ENCODE data around the gene MYOCD.

The MYOCD gene

GRCh38 chr17:12731839-12732238, 66.1 kb downstream of the MYOCD start:
- no peaks in the 10 kb centered on the region for H3K9me3 ChIP-seq (ENCODE audit: low read length)
- H3K4me3 ChIP-seq (ENCODE audit: low read depth, low read length, poor library complexity, severe bottlenecking), result no peak overlapping the region
- H2AFZ ChIP-seq (ENCODE audit: low read length), result no peak overlapping the region
- H3K27ac ChIP-seq (ENCODE audit: low read depth, low read length, poor library complexity, severe bottlenecking), result no peak overlapping the region
- no peaks in the 10 kb centered on the region for H3F3A ChIP-seq (ENCODE audit: insufficient read depth, low read length)
- 0 out of 2 replicates have a peak, but pooled peaks cover 2% of the 10 kb centered on the region for H3K27me3 ChIP-seq (ENCODE audit: insufficient read depth, low read length)
- H4K20me1 ChIP-seq (ENCODE audit: insufficient read depth, low read length), result no peaks in the 10 kb centered on the region
- H3K9me2 ChIP-seq (ENCODE audit: low read depth, low read length), result no peaks in the 10 kb centered on the region
- H3K9ac ChIP-seq (ENCODE audit: low read length), result no peak overlapping the region
- H3K79me2 ChIP-seq (ENCODE audit: insufficient read depth, low read length), result no peaks in the 10 kb centered on the region
- no peaks in the 10 kb centered on the region for H3K4me1 ChIP-seq (ENCODE audit: insufficient read depth, low read length, severe bottlenecking)
- no peak overlapping the region for H3K4me2 ChIP-seq (ENCODE audit: low read length)
- TF ChIP-seq CTCF (IDR thresholded peaks at IDR 0.05; ENCODE audit: low read length), result no peak
- TF ChIP-seq EZH2 (IDR thresholded peaks at IDR 0.05; ENCODE audit: borderline replicate concordance, low read length), result no peak
- no peaks in the 10 kb centered on the region for H3K36me3 ChIP-seq (ENCODE audit: insufficient read depth, low read length)

DNA sequence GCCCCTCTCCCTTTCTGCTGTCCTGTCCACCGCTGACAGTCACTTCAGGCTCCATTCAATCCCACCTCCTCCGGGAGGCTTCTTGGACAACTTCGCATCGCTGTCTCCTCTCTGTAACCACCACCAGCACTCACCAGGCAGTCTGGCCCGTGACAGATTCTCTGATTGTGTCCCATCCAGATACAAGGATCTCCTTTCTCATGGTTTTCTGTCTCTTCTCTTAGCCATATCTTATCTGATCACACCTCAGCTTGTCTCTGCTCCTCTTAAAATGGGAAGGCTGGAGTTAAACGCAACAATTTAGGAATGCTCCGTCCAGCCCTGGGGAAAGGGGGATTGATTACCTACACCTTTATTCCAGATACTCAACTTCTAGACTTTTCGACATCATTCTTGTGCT, 66.7 kb downstream of the MYOCD start:
- Histone ChIP-seq H3K79me2 (ENCODE audit: insufficient read depth, low read length) (no peaks in the 10 kb centered on the region), H3K36me3 (ENCODE audit: insufficient read depth, low read length) (no peaks in the 10 kb centered on the region), H3K4me2 (ENCODE audit: low read length) (no peak overlapping the region), H3K27ac (ENCODE audit: low read depth, low read length, poor library complexity, severe bottlenecking) (no peak overlapping the region), H4K20me1 (ENCODE audit: insufficient read depth, low read length) (no peaks in the 10 kb centered on the region), H3K9me2 (ENCODE audit: low read depth, low read length) (no peaks in the 10 kb centered on the region), H3K27me3 (ENCODE audit: insufficient read depth, low read length) (no peaks in the 10 kb centered on the region), H3K9me3 (ENCODE audit: low read length) (no peaks in the 10 kb centered on the region), H3K4me3 (ENCODE audit: low read depth, low read length, poor library complexity, severe bottlenecking) (no peak overlapping the region), H3K4me1 (ENCODE audit: insufficient read depth, low read length, severe bottlenecking) (no peaks in the 10 kb centered on the region), H2AFZ (ENCODE audit: low read length) (no peak overlapping the region), H3K9ac (ENCODE audit: low read length) (no peak overlapping the region), H3F3A (ENCODE audit: insufficient read depth, low read length) (no peaks in the 10 kb centered on the region)
- no peak for TF ChIP-seq CTCF (IDR thresholded peaks at IDR 0.05; ENCODE audit: low read length)
- TF ChIP-seq EZH2 (IDR thresholded peaks at IDR 0.05; ENCODE audit: borderline replicate concordance, low read length), result no peak

DNA sequence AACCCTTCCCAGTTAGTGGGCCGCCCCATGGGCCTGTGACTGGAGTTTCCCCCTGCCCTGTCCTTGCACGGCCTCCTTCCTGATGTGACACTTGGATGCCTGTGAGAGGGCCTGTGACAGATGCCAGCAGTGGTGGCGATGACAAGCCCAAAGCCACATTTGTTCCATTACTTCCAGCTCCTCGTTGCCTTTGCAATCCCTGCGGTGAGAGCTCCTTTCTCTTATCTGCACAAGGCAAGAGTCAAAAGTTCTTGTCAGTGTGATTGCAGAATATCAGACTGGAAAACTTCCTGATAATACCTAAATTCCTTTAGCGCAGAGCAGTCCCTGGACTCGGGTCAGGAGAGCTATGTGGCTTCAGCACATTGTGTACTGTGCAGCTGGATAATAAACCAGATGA, 69.2 kb downstream of the MYOCD start:
- Histone ChIP-seq H3K79me2 (ENCODE audit: insufficient read depth, low read length) (no peaks in the 10 kb centered on the region), H3K27me3 (ENCODE audit: insufficient read depth, low read length) (no peaks in the 10 kb centered on the region), H2AFZ (ENCODE audit: low read length) (no peak overlapping the region), H3F3A (ENCODE audit: insufficient read depth, low read length) (no peaks in the 10 kb centered on the region), H3K4me3 (ENCODE audit: low read depth, low read length, poor library complexity, severe bottlenecking) (no peak overlapping the region), H4K20me1 (ENCODE audit: insufficient read depth, low read length) (no peaks in the 10 kb centered on the region), H3K27ac (ENCODE audit: low read depth, low read length, poor library complexity, severe bottlenecking) (no peak overlapping the region), H3K4me2 (ENCODE audit: low read length) (no peak overlapping the region), H3K36me3 (ENCODE audit: insufficient read depth, low read length) (no peaks in the 10 kb centered on the region), H3K4me1 (ENCODE audit: insufficient read depth, low read length, severe bottlenecking) (no peaks in the 10 kb centered on the region), H3K9me3 (ENCODE audit: low read length) (no peaks in the 10 kb centered on the region), H3K9ac (ENCODE audit: low read length) (no peak overlapping the region), H3K9me2 (ENCODE audit: low read depth, low read length) (no peaks in the 10 kb centered on the region)
- no peak for TF ChIP-seq CTCF (IDR thresholded peaks at IDR 0.05; ENCODE audit: low read length)
- no peak for TF ChIP-seq EZH2 (IDR thresholded peaks at IDR 0.05; ENCODE audit: borderline replicate concordance, low read length)

Data from OCI-LY1 (cell line).